ENCODE results near the gene CARD9.

CARD9 gene

DNA sequence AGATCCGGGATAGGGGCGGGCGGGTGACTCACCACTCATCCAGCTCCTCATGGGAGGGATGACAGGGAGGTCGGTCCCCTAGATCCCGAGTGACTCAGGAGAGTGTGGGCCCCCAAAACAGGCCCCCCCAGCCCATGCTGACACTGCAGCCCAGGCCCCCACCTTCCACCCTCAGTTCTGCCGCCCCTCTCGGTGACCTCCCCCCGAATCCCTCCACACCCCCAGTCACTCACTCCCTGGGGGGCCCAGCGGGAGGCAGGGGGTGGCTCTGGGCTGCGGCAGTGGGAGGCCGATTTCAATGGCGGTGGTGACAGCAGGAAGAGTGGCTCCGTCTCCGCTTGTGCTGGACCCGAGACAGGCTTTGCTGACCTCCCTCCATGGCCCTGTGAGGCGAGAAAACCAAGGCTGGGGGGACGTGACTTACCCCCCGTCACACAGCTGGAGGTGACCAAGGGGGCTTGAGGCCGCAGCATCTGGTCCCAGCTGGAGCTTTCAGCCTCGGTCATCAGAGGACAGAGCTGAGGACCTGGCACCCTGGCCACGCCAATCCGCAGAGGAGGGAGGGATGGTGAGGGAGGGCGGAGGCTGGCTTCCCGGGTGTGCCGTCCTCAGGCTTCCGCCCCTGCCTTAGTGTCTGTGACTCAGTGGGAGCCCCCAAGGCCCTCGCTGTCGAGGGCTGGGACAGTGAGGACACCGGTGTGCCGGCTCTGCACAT lies 37.2 kb downstream of the CARD9 start:
- DNase-seq (ENCODE audit: low read depth in 2 of 2): no peak

DNA sequence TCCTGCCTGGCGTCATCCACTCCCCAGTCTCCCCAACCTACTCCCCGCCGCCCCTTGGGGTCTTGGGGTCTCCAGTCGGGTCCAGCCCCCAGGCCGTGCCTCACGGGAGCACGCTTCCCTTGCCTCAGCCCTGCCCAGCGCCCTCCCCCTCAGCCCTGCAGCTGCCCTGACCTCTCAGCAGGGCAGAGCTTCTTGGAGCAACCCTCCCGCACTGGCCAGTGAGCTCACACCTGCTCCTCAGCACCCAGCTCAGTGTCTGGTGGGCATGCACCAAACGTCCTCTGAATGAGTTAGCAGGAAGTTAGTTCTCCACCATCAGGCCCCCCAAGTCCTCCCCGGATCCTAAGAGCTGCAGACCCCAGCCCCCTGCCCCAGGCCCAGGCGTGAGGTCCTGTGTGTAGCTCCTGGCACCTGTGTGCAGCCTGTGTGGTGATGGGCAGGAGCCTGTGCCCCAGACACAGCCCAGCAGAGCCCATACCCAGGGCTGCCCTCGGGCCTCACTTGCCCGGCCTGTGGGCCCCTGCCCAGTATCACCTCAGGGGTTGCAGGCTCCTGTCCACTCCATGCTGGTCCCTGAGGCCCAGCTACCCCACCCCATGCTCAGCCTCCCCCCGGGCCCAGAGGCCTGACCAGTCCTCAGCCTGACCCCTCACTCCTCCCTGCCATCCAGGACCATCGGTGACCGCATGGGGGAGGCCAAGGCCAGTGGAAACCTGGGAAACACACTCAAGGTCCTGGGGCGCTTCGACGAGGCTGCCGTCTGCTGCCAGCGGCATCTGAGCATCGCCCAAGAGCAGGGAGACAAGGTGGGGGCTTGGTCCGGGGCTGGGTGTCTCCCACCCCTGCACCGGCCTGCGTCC lies 37.9 kb downstream of the CARD9 start:
- DNase-seq (ENCODE audit: low read depth in 2 of 2): no peak

DNA sequence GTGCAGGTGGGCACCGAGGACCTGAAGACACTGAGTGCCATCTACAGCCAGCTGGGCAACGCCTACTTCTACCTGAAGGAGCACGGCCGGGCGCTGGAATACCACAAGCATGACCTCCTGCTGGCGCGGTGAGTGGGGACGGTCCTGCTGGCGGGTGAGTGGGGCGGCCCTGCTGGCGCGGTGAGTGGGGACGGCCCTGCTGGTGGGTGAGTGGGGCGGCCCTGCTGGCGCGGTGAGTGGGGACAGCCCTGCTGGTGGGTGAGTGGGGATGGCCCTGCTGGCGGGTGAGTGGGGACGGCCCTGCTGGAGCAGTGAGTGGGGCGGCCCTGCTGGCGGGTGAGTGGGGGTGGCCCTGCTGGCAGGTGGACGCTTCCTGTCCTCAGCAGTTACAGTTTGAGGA lies 38.9 kb downstream of the CARD9 start:
- no peak for DNase-seq (ENCODE audit: low read depth in 2 of 2)

DNA sequence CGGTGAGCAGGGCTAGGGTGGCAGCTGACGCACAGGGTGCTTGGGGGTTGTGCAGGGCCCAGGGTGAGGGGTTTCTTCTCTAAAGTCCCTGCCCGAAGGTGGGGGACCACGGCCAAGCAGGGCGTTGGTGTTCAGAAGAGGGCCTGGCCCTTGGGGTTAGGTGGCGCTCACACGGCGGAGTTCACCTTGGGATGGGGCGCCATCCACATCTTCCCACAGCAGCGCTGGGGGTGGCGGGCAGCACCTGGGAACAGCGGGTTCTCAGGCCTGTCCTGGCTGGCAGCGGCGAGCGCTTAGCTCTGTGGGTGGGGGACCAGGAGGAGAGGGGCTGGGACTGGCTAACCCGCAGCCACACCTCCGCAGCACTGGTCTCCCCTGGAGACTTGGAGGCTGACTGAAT lies 40.0 kb downstream of the CARD9 start:
- no peak for DNase-seq (ENCODE audit: low read depth in 2 of 2)

DNA sequence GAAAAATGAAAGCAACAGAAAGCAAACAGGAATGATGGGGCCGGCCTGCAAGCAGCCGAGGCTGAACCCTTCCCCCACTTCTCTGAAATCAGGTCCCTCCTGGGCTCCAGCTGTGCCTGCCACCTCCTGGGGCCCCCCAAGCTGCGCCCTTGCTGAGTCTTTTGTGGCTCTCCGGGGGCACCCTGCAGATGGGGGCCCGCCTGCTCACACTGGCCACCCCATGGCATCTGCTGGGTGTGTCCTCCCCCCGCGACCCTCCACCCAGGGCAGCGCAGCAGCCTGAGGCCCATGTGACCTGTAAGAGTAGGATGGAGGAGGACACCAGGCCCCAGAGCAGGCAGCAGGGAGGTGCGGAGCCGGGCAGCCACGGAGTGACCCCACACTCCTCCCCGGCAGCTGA lies 40.4 kb downstream of the CARD9 start:
- DNase-seq (ENCODE audit: low read depth in 2 of 2): no peak

DNA sequence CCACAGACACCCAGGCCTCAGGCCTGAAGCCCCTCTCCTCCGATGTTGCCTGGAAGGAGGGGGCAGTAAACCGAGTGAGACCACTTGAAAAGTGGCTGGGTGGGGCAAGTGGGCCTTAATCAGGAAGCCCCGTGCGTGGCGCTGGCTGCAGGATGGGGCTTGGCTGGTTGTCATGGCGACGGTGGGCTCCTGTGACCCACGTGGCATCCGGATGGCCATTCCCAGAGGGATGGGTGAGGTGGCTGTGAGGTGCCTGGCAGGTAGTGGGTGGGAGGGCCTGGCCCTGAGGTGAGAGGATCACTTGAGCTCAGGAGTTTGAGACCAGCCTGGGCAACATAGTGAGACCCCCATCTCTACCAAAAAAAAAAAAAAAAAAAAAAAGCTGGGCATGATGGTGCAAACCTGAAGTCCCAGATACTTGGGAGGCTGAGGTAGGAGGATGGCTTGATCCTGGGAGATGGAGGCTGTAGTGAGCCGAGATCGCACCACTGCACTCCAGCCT lies 40.9 kb downstream of the CARD9 start:
- DNase-seq (ENCODE audit: low read depth in 2 of 2): no peak

DNA sequence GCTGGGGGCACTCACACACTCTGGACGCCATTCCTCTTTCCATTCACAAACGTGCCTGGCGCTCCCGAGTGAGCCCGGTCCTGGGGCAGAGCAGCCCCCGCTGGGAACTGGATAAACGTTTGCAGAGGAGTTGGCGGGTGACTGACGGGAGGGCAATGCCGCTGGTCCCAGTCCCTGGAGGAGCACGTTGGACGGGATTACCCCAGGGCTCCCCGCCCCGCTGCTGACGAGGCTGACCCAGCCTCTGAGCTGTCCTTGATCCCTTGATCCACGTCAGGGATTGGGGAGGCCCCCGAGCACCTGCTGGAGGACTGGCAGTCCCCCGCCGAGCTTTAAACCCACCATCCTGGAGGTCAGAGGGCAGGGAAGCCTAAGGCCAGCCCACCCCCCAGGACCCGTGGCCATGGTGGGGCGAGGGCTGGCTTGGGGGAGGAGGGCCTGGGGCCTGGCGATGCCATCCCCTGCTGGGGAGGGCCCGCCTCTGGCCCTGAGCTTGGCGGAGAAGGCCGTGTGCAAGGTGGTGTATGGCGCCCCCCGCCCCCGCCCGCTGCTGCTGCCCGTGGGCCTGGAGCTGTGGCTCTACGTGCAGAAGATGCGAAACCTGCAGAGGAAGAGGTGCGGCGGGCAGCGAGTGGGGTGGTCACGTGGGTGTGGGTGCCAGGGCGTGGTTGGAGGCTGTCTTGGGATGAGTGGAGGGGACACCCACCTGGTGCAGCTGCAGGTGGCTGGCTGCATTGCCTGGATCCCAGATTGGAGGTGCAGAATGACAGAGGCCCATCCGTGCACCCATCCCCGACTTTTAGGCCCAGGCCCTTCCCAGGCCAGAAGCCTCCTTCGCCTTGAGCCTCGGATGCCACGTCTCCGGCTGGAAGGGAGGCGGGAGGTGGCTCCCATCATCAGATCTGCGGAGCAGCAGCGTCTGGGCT lies 41.6 kb downstream of the CARD9 start:
- DNase-seq (ENCODE audit: low read depth in 2 of 2): no peak

DNA sequence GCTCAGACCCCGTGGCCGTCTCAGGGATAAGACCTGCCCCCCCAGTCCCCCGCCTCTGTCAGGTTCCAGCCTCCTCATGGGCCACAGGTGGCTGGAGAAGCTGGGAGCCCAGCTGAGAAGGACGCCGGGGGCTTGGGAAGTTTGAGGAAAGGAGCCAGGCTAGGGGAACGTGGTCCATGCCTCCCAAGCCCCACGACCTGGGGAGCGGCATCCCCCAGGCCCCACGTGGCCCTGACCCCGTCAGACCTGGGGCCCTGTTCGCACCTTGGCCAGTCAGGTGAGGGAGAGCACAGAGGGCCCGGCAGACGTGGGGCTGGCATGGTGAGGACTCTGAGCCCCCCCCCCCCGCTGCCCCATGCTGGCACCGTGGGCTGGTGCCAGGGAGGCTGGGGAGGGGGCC lies 42.4 kb downstream of the CARD9 start:
- DNase-seq (ENCODE audit: low read depth in 2 of 2): no peak

DNA sequence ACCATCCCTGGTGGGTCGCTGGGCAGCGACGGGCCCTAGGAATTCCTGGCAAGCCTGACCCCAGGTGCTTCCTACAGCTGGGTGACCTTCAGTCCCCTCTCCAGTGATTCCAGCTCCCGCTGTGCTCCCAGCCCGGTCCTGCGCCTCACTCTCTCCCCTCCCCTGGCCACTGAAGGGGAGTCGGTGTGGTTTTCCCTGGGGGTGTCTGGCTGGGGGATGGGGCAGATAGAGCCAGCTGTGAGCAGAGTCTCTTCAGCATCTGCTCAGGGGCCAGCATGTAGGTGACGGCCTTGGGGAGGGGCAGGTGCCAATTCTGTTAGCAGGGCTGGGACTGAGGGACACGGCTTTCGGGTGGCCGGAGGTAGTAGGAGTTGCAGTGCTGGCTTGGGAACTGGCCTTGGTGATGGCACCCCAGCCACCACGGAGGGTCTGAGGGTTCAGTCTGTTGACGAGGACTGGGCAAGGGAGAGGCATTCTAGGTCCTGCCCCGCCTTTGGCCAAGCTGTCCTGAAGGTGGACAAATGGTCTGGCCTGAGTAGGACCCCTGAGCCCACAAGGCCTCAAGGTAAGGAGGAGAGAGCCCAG lies 43.0 kb downstream of the CARD9 start:
- no peak for DNase-seq (ENCODE audit: low read depth in 2 of 2)

DNA sequence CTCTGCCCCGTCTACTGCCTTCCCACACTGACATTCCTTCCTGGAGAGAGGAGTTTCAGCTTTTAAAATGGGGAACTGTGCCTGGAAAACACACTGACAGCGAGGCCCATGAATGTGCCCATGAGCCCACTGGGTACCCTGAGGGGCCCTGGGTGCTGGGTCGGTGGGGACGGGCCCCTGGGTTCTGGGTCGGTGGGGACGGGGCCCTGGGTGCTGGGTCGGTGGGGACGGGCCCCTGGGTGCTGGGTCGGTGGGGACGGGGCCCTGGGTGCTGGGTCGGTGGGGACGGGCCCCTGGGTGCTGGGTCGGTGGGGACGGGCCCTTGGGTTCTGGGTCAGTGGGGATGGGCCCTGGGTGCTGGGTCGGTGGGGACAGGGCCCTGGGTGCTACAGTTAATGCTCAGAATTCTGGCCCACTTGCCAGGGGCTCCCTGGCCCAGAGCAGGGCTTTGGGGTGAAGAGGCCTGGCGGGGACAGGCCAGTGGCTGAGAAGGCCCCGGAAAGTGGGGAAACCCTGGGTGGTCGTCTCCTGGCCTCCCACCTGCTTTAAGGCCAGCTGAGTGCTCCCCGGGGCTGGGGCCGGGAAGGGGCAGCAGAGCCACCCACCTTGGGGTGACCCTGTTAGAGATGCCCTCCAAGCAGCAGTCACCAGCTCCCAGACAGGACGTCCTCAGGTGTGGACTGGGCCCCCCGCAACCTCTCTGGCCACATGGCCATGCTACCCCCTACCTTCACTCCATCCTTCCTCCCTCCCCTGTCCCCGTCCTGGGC lies 43.6 kb downstream of the CARD9 start:
- no peak for DNase-seq (ENCODE audit: low read depth in 2 of 2)

DNA sequence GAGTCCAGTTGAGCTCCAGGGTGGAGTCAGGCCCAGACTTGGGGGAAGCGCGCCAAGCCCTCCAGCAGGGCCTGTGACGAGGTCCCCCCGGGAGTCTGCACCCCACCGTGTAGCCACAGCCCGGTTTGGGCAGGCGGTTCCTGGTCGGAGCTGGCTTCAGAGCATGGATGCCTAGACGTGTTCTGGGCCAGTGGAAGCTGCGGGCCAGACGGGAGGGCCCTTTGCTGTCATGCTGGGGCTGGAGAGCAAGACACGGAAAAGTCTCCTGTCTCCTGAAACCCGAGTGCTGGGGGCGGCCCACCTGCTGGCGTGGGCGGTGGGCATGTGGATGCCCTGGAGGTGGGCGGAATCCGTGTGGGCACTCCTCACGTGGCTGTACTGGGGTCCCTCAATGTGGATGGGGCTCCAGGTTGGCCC lies 44.2 kb downstream of the CARD9 start:
- DNase-seq (ENCODE audit: low read depth in 2 of 2): no peak

DNA sequence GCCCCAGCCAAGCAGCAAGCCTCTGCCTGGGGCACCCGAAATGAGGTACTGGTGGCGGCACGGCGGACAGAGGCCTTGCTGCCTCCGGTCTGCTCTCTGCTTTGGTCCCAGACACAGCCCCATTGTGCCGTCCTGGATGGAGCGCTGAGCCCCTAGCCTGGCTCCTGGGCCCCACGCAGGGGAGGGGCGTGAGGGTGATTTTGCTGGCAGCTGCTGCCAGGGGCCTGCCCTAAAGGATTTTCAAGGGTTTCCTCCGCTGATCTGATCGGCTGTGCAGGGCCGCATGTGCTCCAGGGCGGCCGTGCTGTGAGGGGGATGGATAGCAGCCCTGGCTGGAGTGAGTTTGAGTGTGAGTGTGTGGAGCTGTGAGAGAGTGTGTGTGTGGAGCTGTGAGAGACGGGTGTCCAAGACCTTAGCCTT lies 44.8 kb downstream of the CARD9 start:
- no peak for DNase-seq (ENCODE audit: low read depth in 2 of 2)

DNA sequence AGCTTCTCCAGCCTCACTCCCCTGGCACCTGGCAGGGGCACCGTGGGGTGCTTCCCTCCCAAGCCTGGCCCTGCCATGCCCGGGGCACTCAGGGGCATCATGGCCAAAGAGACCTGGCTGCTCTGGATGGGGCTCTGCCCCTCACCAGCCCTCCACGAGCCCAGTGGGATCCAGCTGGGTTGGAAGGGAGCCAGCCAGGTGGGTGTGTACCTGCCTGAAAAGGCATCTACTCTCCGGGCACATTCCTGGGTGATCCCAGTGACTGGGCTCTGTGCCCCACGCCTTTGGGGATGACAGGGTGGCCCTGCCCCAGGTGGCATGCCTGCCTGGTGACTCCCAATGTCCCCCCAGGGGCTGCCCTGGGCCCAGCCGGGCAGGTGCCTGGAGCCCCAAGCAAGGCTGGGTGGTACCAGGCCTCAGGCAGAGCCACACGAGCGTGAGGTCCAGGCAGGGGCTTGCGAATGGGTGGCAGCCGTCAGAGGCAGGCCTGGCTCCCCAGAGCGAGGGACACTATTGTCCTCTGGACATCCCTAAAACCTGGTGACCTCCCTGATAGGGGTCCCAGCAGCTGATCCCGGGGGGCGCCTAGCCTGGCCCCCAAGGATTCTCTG lies 45.4 kb downstream of the CARD9 start:
- DNase-seq (ENCODE audit: low read depth in 2 of 2): no peak

DNA sequence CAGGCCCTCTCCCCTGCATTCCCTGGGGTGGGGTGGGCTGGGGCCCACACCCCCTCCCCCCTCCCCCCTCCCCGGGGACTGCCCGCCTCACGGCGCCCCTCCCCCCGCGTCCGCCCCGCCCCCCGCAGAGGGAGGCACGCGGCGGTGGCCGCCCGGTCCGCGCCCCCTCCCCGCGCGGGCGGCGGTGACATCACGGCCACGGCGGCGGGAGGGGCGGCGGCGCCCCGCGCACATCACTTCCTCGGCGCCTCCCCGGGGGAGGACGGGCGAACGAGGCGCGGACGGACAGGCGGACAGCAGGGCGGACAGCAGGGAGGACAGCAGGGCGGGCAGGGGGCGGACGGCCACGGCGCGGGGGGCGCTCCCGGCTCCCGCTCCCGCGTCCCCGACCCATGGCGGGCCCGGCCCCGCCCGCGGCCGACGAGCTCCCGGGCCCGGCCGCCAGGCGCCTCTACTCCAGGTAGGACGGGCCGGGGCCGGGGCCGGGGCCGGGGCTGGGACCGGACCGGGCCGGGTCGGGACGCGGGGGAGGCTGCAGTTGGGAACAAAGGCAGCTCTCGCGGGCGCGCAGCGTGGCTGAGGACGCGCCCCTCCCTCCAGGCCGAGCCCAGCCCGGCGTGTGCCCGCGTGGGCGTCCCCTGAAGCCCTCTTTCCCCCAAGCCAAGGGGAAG lies 46.0 kb downstream of the CARD9 start, which contains the start of gene GPSM1:
GPSM1 (plus strand) TSS at position 236 of the 671 bp plus-strand sequence; CDS start at position 393, 157 bp downstream.
- peak; percentile 22 to 26 for DNase-seq (ENCODE audit: low read depth in 2 of 2)

DNA sequence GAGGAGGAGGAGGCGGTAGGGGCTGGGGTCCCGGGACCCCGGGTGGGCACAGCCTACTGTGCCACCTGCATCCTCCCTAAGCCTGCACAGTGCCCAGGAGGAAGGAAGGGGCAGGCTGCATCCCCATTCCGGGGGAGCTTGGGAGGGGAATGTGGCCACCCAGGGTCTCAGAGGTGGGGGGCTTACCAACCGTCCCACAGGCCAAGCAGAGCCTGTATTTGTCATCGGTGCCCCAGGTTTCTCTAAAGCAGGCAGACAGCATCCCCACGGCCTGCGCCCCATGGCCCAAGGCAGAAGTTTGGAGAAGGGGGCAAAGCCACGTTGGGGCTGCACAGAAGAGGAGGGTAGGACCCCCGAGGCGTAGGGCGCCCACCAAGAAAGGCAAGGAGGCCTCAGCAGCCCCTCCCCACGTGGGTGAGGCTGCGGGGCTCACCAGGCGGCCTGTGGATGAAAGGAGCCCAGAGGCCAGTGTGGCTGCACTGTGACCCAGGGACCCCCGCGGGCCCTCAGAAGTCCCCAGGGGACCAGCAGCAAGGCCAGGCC lies 46.6 kb downstream of the CARD9 start:
- DNase-seq (ENCODE audit: low read depth in 2 of 2): no peak

DNA sequence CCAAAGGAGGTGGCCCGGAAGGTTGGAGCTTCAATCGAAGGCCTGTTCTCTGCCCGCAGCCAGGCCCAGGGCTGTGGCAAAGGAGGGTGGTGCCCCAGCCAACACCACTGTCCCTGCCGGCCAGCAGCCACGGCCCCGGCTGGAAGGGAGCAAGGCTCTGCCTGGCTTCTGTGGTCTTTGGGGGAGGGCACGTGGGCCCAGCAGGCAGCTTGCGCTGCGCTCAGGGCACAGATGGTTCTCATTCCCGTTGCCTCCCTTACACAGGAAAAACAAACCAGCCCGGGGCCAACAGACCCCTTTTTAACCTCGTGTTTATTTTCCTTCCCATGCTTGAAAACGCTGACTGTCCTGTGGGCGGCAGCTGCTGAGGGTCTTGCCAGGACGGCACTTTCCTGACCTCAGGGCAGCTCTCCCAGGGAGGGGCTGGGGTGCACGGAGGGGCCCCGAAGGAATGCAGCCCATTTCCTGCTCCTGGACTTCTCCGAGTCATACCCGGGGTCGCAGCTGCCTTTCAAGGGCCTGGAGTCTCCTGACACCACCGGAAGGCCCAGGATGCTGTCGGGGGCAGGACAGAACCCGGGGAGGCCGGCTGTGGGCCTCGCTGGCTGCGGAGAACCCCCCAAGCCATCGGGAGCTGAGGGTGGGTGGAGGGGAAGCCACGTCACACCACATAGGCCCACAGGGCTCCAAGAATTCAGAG lies 47.3 kb downstream of the CARD9 start:
- DNase-seq (ENCODE audit: low read depth in 2 of 2): peak; percentile 42 to 50

DNA sequence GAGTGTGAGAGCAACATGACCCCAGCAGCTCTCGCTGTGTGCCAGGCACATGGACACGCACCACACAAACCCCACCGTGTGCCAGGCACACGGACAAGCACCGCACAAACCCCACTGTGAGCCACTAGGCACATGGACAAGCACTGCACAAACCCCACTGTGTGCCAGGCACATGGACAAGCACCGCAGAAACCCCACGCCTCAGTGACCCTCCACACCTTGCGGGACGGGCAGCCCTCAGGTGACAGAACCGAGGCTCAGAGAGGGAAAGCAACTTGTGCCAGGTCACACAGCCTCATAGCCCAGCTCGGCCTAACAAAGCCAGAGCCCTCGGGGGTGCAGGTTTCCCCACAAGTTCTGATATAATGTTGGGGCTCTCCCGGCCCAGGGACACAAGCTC lies 48.1 kb downstream of the CARD9 start:
- DNase-seq (ENCODE audit: low read depth in 2 of 2): no peak

DNA sequence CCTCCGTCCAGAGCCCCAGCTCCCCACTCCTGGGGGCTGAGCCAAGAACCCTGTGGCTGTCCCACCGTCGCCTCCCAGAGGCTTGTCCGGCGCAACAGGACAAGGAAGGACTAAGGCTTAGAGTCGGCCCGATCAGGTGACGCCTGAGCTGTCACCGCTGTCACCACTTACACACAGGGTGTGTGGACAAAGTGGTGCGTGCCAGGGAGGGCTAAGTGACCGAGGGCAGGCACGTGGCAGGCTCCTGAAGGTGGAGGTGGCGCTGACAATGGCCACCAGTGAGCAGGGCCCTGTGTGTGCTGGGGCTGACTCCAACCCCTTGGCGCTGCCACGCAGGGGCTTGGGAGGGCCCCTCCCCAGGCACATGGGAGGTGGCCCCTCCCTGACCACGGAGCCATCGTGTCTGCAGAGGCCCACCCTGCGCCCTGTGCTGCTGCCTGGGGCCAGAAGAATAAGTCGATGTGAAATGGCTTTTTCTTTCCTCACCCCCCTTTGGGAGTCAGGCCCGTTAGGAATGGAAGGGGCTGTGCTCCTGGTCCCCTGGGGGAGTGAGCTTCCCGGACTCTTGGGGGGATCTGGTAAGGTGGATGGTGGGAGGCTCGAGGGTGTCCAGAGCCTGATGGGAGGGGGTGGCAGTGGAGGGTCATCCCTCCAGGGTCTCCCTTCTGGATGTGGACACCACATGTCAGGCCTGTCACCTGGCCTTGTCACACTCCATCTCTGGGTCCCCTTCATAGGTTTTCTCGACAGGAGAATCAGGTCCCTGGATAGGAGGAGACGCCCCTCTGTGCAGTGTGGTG lies 48.8 kb downstream of the CARD9 start:
- no peak for DNase-seq (ENCODE audit: low read depth in 2 of 2)

Measured in fibroblast of skin of left quadriceps (primary cell).